Right atrium auricular region (tissue), 2 donors: ENCODE measurements around the gene SMC3. TPM values are rescaled to one million over a fixed set of nuclear protein-coding genes. Genes with fewer than 3 reads are reported as not detected.
A peak's percentile ranks its signal among the peaks of the same experiment; 100 is the strongest.

Experiments
- DNase-seq: peaks from one replicate; pipeline ENCODE4 v3.0.0-alpha.2; 2019; ENCODE audit warnings: low spot score
- H3K27ac ChIP-seq, 2 donors: fragments of 200-600 bp; sonication (generic); 1 replicate in 1 of 2; 2 replicates in 1 of 2; pipeline ENCODE4 v1.5.1; 2016 to 2019
- H3K27me3 ChIP-seq, 2 donors: fragments of 200-600 bp; sonication (generic); one replicate each; pipeline versions ENCODE4 v1.5.1 to v1.6.0; 2017 to 2019
- H3K36me3 ChIP-seq: fragments of 200-600 bp; sonication (generic); one replicate; pipeline ENCODE4 v1.5.1; 2016
- H3K4me1 ChIP-seq, 2 donors: fragments of 200-600 bp; sonication (generic); one replicate each; pipeline versions ENCODE4 v1.5.1 to v1.6.0; 2017 to 2019
- H3K4me3 ChIP-seq, 2 donors: fragments of 200-600 bp; sonication (generic); 1 replicate in 1 of 2; 2 replicates in 1 of 2; pipeline ENCODE4 v1.5.1; 2017 to 2019; ENCODE audit warnings: mild to moderate bottlenecking in 1 of 2, moderate library complexity in 1 of 2
- H3K9me3 ChIP-seq, 2 donors: fragments of 200-600 bp; sonication (generic); one replicate each; pipeline ENCODE4 v1.5.1; 2019
- total RNA-seq, 2 donors: library from RNA; depleted of rRNA; stranded (reverse); fragments of >200 nt; gene quantifications; one replicate each; pipeline ENCODE4 v1.1.0, GENCODE V29; 2016
- TF ChIP-seq, protein P1 (sequence below), 2 donors: fragments of 200-600 bp; sonication (generic); IDR thresholded peaks; one replicate each; pipeline ENCODE4 v1.5.1; 2019; ENCODE audit warnings: antibody characterized with exemption in 2 of 2

SMC3 gene
- total RNA-seq, 2 donors from 2014 or later, result 18.1 to 18.3 TPM

DNA sequence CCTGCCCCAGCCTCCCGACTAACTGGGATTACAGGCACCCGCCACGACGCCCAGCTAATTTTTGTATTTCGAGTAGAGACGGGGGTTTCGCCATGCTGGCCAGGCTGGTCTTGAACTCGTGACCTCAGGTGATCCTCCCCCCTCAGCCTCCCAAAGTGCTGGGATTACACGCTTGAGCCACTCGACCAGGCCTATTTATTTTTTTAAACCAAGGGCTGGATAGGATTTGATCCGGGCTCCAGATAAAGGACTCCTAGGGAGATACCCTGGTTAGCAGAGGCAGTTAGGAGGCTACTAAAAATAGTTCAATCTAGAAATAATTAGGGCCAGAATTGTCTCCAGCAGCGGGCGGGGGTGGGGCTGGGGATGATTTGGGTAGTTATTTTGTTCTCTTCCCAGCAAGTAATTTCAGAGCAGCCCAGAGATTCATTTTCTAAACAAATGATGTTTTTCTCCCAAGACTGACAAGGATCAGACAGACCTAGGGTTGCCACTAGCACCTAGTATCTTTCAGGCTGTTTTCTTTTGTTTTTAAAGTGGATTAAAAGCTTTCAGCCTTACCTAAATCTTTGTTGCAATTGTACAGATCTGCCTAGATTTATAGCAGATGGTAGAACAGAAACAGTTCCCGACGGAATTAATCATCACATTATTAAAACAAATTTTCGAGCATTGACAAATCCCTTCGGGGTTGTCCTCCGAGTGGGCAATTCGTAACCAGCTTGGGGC, 859 bp upstream of the SMC3 start:
- H3K27me3 ChIP-seq, result no peaks in the 10 kb centered on the region
- peak overlapping the region; percentile 91 to 93 for H3K27ac ChIP-seq
- TF ChIP-seq, protein P1, sequence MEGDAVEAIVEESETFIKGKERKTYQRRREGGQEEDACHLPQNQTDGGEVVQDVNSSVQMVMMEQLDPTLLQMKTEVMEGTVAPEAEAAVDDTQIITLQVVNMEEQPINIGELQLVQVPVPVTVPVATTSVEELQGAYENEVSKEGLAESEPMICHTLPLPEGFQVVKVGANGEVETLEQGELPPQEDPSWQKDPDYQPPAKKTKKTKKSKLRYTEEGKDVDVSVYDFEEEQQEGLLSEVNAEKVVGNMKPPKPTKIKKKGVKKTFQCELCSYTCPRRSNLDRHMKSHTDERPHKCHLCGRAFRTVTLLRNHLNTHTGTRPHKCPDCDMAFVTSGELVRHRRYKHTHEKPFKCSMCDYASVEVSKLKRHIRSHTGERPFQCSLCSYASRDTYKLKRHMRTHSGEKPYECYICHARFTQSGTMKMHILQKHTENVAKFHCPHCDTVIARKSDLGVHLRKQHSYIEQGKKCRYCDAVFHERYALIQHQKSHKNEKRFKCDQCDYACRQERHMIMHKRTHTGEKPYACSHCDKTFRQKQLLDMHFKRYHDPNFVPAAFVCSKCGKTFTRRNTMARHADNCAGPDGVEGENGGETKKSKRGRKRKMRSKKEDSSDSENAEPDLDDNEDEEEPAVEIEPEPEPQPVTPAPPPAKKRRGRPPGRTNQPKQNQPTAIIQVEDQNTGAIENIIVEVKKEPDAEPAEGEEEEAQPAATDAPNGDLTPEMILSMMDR (IDR thresholded peaks at IDR 0.05), result no peak
- no peak for DNase-seq
- H3K4me3 ChIP-seq, result peak overlapping the region; percentile 69 to 95
- H3K9me3 ChIP-seq, result no peaks in the 10 kb centered on the region
- H3K36me3 ChIP-seq, result no peaks in the 10 kb centered on the region
- peaks cover 0 to 27% of the 10 kb centered on the region in 2 donors for H3K4me1 ChIP-seq

DNA sequence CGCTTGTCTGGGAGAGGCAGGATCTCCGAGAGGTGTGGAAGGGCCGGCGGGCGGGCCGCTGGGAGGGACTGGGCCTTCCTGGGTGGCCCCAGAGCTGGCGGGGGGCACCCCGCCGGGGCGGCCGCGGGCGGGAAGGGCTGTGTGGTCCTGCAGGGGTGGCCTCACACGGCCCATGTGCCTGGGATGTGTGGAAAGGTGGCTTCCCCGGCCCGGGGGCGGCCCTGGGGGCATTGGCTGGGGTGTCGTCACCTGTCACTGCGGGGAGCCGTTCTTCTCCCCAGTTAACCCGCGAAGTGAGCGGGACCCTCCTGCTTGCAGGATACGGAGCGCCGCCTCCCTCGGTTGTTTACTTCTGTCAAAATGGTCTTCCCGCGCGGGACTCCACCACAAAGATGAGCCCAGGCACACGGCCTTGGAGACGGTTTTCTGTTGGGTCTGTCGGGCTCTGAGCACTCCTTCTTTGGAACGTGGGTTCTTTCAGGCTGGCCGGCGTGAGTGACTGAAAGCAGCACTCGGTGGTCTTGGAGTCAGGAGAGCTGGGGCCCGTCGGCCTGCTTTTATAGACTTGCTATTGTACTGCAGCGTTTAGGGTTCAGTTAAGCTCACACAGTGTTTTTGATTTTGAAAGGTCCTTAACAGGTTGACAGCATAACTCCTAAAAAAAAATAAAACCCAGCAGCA, 700 bp downstream of the SMC3 start:
- no peaks in the 10 kb centered on the region for H3K9me3 ChIP-seq
- H3K27me3 ChIP-seq, result no peaks in the 10 kb centered on the region
- TF ChIP-seq, protein P1 (IDR thresholded peaks at IDR 0.05), result no peak
- H3K27ac ChIP-seq, result peak overlapping the region; percentile 91 to 93
- H3K4me1 ChIP-seq, result peaks cover 0 to 39% of the 10 kb centered on the region in 2 donors
- H3K4me3 ChIP-seq, result peak overlapping the region; percentile 69 to 95
- no peaks in the 10 kb centered on the region for H3K36me3 ChIP-seq
- no peak for DNase-seq

DNA sequence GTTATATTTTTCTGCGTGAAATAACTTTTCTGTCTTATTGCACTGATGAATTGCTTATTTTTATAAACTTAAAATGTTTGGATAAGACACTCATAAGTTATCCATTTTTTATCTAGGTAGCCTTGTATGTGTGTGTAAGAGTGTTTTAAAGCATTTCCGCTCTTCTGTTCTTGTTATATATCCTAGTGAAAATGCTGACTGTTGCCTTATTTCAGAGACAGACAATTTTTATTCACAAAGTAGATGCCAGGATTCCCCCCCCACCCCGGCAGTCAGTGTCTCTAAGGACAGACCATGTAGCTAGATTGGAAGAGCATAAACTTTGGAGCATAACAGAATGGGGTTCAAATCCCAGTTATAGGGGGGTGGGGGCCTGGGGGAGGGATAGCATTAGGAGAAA, 1.6 kb downstream of the SMC3 start:
- Histone ChIP-seq H3K4me1 (peaks cover 0 to 44% of the 10 kb centered on the region in 2 donors), H3K27ac (no peak overlapping the region), H3K4me3 (no peak overlapping the region), H3K36me3 (no peaks in the 10 kb centered on the region), H3K27me3 (no peaks in the 10 kb centered on the region), H3K9me3 (no peaks in the 10 kb centered on the region)
- DNase-seq, result no peak
- TF ChIP-seq, protein P1 (IDR thresholded peaks at IDR 0.05), result no peak

DNA sequence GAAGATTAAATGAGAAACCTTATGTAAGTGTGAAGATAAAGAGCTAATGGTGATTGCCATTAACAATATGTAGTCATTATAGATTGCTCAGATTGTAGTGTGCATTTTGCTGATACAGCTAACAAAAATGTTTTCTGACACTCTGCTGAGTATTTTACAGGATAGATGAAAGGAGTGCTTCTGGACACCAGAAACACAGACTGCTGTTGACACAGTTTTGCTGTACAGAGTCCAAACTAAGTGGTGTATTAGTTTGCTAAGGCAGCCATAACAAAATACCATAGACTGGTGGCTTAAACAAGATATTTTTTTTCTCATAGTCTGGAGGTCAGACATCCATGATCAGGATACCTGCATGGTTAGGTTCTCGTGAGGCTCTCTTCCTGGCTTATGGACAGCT, 2.2 kb downstream of the SMC3 start:
- peaks cover 0 to 49% of the 10 kb centered on the region in 2 donors for H3K4me1 ChIP-seq
- H3K4me3 ChIP-seq, result no peak overlapping the region
- no peaks in the 10 kb centered on the region for H3K36me3 ChIP-seq
- no peak for DNase-seq
- no peaks in the 10 kb centered on the region for H3K9me3 ChIP-seq
- TF ChIP-seq, protein P1 (IDR thresholded peaks at IDR 0.05), result no peak
- no peak overlapping the region for H3K27ac ChIP-seq
- H3K27me3 ChIP-seq, result no peaks in the 10 kb centered on the region

DNA sequence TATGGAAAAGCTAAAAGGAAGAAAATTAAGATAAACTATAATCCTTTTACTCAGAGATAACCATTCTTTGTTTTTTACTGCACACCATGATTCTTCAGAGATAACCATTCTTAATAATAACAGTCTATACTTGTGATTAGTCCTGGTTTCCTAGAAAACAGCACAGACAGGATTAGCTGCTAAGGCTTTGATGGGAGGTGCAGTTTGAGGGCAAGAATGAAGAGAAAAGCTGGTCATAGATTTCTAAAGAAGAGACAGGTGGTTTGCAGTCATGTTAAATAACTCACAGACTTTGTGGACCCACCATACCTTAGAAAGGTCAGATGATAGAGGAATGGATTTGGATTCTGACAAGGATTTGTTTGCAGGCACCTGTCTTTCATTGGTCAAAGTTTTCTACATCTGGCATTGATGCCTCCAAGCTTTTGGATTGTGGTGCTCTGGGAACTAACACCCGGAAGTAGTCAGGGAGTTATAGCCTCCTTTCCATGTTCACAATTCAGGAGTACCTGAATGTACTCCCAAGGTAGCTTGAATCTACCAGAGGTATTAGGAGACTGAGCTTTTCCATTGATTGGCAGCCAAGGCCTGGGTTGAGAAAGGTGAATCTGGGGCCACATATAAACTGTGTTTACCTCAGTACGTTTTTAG, 3.7 kb downstream of the SMC3 start:
- TF ChIP-seq, protein P1 (IDR thresholded peaks at IDR 0.05), result no peak
- Histone ChIP-seq H3K4me3 (no peak overlapping the region), H3K27ac (no peak overlapping the region), H3K36me3 (peaks cover 7% of the 10 kb centered on the region), H3K9me3 (no peaks in the 10 kb centered on the region), H3K27me3 (no peaks in the 10 kb centered on the region), H3K4me1 (peaks cover 0 to 49% of the 10 kb centered on the region in 2 donors)
- no peak for DNase-seq
